Embryonic facial prominence (tissue), 1 donor: ENCODE results near the gene RPL37A.

ENCODE experiments used
- DNase-seq: peaks from one replicate; pipeline ENCODE4 v3.0.0-alpha.2; 2016; ENCODE audit errors: extremely low spot score

The RPL37A gene

DNA sequence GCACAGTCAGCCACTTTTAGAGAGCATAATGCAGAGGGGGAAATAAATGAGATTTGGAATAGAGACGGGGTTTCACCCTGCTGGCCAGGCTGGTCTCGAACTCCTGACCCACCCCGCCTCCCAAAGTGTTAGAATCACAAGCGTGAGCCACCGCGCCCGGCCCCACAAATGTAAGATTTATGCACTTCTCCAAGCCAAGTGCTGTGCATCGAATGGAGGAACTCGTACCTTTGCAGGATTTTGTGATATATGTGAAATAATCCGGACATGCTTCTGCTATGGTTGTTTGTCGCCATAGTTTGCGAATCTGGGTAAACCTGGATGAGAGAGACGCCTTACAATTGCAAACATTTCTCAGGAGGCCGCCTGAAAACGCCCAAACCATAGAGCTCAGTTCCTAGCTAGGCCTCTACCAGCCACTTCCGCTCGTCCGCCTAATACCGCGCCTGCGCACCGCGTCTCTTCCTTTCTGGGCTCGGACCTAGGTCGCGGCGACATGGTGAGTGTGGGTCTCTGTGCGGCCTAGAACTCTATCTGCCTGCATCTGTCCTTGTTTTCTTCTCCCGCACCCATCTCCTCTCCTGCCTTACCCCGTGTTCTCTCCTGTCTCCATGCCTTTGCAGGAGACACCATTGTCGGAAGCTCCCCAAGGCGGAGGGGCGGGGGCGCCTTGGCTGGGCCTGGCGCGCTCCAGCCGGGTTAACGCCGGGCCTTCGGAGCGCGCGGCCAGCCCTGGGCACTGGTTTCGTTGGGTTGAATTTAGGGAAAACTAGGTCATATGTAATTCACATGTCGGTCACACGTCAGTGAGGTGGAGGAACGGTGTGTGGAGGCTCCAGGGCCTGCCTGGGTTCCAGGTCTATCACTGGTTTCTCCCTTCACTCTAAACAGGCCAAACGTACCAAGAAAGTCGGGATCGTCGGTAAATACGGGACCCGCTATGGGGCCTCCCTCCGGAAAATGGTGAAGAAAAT lies at the start of gene RPL37A:
TSS of gene RPL37A (plus strand) at position 466 of the 974 bp plus-strand sequence. CDS start at position 497, 31 bp downstream.
- DNase-seq: peak; percentile 94

DNA sequence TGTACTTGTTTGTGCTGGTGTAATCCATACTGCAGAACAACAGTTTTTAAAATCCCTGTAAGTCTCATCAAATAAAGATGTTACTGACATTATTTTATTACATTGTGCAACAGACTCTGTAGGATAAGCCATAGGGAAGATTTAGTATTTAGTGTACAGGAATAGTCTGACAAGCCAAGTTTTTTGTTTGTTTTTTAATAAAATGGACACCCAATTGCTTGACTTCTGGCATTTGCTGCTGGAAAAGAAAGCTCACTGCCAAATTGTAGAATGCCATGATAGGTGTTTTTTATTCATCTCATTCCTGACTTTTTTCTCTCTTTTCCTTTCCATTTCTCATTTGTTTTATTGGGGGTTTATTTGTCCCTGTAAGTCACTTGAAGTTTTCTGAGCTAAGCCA lies 48.3 kb upstream of the RPL37A start:
- no peak for DNase-seq

DNA sequence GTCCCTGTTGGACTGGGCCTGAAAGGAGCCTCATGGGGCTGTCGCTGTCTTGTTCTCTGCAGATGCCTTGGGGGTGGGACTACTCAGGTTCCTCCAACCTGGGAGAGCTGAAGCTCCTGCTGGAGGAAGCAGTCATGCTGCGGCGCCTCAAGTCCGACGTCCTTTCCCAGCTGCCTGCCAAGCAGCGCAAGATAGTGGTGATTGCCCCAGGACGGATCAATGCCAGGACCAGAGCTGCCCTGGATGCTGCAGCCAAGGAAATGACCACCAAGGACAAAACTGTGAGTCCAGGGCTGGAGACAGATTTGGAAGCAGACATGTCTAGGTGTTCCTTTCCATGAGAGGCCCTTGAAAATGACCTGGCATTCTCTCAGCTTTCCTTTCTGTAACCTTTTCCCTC lies 47.9 kb upstream of the RPL37A start:
- DNase-seq: no peak

DNA sequence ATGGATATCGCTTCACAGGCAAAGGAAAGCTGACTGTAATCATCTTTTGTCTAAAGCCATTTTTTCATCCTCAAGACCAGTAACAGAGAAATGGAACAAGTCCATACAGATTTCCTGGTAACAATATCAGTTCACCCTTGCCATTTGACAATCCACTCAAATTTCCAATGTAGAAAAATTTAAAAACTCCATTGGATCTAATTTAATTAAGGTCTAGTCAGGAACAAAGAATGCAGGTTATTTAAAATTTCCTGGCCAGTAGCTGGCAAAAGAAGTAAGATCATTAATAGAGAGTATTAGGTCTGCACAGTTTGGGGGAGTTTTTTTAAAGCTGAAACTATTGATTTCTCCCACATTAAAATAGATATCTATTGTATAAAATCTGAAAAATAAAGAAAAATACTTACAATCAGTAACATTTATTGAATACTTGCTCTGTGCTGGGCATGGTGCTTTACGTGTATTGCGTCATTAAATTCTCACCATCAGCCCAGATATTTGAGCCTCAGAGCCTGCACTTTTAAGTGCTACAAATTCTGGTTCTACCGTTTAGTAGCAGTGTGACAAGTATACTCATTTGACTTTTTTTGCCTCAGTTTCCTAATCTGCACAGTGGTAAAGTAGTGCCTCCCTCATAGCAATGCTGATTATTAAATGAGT lies 44.6 kb upstream of the RPL37A start:
- no peak for DNase-seq

DNA sequence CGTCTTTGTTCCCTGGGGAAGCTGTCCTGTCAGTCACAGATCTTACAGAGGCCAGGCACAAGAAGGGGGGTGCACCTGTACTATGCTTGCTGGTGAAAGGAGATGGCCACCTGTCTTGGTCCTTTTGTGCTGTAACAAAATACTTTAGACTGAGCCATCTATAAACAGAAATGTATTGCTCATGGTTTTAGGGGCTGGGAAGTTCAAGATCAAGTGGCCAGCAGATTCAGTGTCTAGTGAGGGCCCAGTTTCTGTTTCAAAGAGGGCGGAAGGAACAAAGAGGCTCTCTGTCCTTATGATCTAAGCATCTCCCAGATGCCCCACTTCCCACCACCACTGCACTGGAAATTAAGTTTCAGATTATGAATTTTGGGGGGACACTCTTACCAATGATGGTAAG lies 35.5 kb upstream of the RPL37A start:
- DNase-seq: no peak

DNA sequence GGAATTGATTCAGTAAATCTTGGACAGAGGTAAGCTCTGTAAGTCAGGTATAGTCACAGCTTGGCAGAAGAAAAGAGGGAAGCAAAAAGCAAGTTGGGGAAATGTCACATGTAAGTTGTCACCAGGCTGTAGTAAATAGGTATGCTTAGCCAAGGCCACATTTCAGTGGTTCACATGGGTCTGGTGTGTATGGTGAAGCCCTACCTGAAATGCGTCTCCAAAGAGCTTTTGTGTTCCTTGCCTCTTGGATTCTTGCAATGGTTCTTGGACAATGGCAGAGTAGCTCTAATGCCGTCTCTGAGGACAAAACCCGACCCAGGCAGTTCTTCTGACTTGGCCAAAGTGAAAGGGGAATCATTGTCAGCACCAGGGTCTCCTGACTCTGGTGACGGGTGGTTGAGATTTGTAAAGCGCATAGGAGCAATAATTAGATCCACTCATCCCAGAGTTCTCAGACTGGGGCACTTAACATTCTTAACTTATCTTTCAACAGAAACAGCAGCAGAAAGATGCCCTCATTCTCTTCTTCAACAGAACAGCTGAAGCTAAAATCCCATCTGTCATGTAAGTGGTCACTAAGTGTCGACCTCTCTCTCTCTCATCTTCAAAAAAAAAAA lies 34.4 kb upstream of the RPL37A start:
- DNase-seq: no peak

DNA sequence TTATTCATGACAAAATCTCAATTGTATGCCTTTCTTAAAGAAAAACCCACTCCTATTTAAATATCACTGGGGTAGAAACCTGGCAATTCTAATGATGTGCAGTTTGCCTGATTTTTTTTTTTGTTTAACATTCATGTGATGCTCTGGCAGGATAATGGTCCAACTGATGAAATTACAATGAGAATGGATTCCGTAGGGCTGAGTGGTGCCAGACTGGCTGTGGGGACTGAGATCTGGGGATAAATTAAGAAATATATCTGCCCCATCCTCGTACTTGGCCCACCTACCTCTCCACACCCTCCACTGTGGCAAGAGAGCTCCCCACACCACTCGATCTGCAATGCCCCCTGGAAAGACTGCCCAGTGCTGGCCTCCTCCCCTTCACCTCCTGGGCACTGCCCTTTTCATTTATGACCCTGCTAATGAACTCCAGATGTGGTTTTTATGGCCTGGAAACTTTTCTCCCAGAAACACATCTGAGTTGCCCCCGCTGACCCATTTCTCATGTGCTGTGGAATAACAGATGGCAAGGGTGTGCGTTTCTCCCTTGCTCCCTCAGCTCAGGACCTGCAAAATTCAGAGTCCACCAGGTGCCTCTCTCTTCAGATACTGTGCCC lies 33.0 kb upstream of the RPL37A start:
- no peak for DNase-seq

DNA sequence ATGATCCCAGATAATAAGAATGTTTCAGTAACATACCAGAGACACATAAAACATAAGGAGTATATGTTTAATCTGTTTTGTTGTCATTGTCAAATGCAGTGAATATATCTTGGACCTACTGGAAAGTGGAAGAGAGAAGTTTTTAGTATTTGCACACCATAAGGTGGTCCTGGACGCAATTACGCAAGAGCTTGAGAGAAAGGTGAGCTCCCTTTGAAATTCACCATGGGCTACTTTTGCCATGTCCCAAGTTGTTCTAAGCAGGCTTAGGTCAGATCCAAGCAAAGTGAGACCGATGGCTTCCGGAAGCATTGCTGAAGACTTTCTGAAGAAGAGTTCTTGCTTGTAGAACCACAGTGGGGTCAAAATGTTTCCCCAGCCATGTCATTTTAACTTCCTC lies 30.8 kb upstream of the RPL37A start:
- DNase-seq: no peak

DNA sequence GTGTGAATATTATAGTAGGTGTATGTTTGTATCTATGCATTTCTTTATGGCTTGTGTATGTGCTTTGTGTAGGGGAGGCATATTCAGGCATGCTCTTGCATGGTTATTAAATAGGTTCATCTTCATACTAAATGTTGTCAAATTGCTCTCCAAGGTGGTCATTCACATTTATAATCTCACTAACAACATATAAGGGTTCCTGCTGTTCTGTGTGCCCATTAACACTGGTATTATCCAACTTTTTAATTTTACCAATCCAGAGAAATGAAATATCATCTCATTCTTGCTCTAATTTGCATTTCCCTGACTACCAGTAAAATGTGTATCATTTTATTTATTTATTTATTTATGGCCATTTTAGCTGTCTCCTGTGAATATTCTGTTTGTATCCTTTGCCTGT lies 29.0 kb upstream of the RPL37A start:
- no peak for DNase-seq

DNA sequence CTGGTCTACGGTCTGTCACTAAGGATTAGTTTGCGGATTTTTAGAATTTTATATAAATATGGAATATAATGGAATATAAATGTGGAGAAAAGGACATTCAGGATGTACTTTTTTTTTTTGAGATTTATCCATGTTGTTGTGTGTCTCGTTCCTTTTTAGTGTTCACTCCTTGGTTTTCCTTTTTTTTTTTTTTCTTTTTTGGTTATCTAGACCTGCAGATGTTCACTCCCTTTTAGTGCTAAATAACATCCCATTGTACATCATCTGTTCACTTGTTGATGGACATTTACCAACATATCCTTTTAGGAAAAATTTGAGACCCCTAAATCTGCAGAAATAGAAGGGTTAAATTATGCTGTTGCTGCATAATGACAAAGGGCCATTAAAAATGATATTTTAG lies 25.5 kb upstream of the RPL37A start:
- DNase-seq: no peak

DNA sequence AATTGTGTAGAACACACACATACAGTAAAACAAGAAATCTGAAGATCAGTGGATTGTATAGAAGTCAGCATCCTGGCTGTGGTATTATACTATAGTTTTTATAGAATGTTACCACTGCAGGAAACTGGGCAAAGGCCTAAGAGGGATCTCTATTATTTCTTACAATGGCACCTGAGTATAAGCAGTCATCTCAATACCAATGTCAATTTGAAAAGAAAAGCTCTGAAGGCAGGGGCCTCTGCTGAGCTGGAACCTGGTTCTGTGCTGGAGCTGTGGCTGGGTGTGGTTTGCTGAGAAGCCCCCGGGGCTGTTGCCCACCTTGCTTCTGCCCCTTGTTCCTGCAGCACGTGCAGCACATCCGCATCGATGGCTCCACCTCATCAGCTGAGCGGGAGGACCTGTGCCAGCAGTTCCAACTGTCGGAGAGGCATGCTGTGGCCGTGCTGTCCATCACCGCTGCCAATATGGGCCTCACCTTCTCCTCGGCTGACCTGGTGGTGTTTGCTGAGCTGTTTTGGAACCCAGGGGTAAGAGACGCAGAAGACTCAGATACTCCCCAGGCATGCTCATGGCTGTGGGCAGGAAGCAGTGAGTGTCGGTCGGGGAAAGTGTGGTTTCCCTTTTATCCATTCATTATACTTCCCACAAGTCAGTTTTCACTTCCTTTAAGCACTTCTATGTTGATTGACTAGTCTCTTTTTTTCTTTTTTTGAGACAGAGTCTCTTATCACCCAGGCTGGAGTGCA lies 23.5 kb upstream of the RPL37A start:
- no peak for DNase-seq

DNA sequence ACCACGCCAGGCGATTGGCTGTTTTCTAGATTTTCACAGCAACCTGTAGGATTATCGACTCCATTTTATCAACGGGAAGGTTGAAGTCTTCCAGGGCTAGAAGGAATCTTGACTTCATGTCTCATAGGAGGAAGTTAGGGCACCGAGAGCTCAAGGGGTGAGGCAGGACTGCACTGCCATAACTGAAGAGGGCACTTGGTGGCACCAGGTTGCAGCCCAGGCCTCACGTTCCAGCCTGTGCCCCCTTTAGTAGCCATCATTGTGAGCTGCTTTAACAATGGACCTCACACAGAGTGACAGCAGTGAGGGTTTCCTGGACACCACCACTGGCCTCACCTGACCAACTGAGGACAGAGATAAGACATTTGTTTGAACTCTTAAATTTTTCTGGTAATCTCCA lies 22.9 kb upstream of the RPL37A start:
- DNase-seq: no peak

DNA sequence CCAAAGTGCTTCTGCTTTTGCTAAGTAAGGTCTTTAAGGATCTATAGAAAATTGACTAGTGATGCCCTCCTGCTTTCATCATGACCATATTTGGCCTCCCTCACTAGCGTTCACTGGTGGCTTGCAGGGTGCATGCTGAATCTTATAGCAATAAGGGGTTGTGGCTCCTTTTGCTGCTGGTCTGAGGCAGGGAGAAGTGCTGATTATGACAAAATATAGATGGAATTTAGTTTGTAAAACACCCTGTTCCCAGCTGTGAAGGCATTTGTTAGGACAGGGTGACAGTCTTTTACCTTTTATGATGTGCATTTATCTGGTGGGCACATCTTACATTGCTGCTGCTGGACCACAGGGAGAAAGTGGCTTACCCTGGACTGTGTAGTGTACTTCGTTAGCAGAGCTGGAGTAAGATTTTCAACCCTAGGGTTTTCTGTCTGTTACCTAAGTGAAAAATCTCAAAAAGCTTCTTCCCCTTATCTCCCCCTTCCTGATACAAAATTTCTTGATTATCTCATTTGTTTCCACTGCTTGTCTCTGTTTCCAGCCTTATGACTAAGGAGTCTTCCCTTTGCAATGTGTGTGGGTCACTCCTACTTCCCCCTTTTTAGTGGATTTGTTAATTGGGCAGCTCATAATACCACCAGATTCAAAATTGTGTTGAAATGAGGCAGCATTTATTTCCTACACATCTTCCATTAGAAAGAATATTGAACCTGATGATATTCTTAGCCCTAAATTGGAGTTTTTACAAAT lies 21.2 kb upstream of the RPL37A start:
- DNase-seq: no peak

DNA sequence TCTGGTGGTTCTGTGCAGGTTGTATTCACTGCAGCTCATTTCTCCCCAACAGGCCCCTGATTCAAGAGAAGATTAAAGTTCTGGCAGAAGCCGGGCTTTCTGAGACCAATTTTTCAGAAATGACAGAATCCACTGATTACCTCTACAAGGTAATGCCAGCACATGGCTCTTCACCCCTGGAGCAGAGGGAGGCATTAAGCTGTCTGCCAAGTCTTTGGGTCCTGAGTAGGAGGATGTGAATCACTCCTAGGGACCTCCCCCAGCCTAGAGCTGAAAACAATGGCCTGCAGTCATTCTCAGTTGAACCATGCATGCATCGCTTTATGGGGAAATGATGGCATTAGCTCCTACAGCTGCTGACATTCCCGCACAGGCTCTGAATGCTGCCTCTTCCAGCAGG lies 20.5 kb upstream of the RPL37A start:
- DNase-seq: no peak

DNA sequence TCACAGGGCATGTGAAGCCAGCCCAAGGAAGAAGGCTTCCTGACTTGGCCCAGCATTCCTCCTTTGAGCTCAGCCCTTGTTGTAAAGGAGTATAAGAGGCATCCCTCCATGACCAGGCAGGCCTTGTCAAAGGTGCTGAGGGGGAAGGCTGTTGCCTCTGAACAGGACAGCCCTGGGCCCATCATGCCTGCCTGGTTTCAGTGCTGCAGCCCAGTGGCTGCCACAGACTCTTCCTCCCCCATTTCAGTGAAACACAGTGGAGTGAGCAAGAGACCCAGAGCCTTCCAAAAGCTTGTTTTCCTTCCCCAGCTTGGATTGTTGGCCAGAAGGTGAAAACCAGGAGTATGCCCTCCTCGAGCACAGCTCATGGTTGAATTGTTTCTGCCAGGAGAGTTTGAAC lies 19.9 kb upstream of the RPL37A start:
- DNase-seq: no peak

DNA sequence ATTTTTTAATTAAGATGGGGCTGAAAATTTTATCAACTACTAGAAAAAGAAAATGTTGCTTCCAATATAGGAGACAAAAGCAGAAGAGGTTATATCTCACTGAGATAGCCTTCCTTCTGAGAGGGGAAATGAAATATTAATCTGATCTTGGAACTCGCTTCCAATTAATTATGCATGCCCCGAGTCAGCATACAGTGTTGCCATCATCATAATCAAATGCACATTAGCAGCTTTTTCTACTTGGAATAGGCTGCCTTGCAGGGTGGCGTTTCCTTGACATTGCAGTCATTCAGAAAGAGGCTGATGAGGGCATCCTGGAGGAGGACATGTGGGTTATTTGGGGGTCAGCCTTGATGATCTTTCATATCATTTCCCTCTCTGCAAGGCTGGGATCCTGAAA lies 18.4 kb upstream of the RPL37A start:
- DNase-seq: no peak

DNA sequence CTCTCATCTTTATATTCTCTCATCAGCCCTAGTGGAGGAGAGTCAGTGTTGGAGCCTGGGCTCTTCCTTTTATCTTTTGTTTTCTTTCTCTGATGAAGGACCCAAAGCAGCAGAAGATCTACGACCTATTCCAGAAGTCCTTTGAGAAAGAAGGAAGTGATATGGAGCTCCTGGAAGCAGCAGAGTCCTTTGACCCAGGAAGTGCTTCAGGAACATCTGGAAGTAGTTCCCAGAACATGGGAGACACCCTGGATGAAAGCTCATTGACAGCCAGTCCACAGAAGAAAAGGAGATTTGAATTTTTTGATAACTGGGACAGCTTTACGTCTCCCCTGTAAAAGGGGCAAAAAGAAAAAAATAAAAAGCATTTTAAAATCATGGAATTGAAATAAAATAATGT lies 16.0 kb upstream of the RPL37A start:
- no peak for DNase-seq

DNA sequence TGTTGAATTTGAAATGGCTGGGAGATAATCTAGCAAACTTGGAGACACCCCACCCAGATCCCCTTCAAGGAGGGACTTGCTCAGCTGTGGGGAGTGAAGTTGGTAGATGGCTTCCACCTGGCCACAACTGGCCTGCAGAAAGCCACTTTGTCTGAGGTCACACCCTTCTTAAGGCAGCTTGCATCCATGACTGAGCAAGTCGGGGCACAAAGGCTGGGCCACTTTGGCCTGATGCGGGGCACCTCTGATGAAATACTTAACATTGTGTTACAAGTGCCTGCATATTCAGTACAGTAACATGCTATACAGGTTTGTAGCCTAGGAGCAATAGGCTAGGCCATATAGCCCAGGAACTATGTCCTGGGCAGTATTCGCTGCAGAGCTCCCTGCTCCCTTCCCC lies 13.4 kb upstream of the RPL37A start:
- DNase-seq: no peak

DNA sequence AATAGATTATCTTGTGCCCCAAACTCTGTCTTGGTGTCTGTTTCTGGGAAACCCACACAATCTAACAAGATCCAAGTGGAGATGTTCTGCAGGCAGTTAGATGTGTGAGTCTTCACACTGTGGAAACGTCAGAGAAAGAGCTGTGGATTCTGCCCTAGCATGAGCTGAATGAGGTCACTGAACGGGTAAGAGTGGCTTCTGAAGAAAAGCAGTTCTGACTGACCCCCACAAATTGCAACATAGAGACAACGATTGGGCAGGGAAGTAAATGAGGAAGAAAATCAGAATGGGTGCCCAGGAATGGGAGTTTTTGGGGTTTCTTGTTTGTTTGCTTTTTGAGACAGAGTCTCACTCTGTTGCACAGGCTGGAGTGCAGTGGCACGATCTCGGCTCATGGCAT lies 12.9 kb upstream of the RPL37A start:
- no peak for DNase-seq

DNA sequence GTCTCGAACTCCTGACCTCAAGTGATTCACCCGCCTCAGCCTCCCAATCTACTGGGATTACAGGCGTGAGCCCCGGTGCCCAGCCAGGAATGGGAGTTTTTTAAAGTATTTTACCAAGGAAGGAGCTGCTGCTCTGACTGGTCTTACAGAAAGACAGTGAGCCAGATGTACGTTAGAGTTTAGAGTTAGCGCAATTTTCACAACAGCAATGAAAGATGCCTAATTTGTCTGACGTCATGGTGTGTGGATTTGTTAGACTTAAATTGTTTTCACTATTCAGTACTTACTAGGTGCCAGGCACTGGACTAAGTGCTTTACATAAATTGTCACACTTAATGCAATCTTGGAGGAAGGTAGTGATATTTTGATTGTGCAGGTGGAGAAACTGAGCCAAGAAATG lies 12.4 kb upstream of the RPL37A start:
- no peak for DNase-seq

DNA sequence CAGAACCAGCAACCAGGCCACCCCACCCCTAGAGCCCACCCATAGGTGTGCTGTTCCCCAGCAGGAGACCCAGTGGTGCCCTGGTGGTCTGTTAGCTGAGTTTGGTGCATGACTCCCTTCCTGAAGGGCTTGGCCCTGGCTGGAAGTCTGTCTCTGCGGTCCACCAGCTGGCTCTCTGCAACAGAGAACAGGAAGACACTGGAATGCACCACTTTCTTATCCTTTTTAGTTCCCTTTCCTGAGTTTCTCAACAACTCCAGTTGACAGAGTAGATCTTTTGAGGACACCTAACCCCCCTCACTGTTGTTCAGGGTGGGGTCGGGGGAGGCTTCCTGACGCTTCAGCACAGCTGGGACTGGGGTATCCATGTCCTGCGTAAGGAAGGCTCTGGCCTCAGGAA lies 11.9 kb upstream of the RPL37A start:
- no peak for DNase-seq
